Activated CD8-positive, alpha-beta memory T cell treated with anti-CD3 and anti-CD28 coated beads for 36 hours (primary cell): ENCODE results near the gene DHX15. TPM values are rescaled to one million over a fixed set of nuclear protein-coding genes. Genes with fewer than 3 reads are reported as not detected.

Experiments
- CTCF ChIA-PET: fragments of 350-600 bp; sonication (Branson Sonifier 250); formaldehyde crosslinking; loops from one replicate; lab custom pipeline; 2021; ENCODE audit warnings: antibody characterized with exemption; lab: Charles Lee
- POLR2A ChIA-PET: fragments of 350-600 bp; sonication (Branson Sonifier 250); formaldehyde crosslinking; loops from one replicate; lab custom pipeline; 2021; ENCODE audit warnings: antibody characterized with exemption; lab: Charles Lee
- total RNA-seq, 2 experiments: library from RNA; stranded (reverse); gene quantifications; one replicate each; pipeline ENCODE4 v1.2.3, GENCODE V29; 2021

The DHX15 gene
- total RNA-seq, result 100 to 1,000 TPM; 222 to 226 TPM

- POLR2A ChIA-PET, result interaction anchor here (0.6 to 1.4 kb wide), 9 partner anchors 9 to 650 kb away, joined by 3 to 6 read pairs (median 4); no protein-coding TSS in a partner anchor
Measured at GRCh38 chr4:24584211-24584850, at the start of gene DHX15. TSS of gene DHX15 (minus strand) at chr4:24584554. CDS start at chr4:24584393, 161 bp downstream.

GRCh38 chr4:24632011-24632410, 47.7 kb upstream of the DHX15 start:
- ChIA-PET CTCF (no interaction called here), POLR2A (no interaction called here)

More at GRCh38 chr4:24584211-24584850, at the start of gene DHX15:
- CTCF ChIA-PET, result interaction anchor here (1.0 kb wide), 1 partner anchor 111 kb away, joined by 3 read pairs; no protein-coding TSS in a partner anchor

GRCh38 chr4:24630937-24631336, 46.6 kb upstream of the DHX15 start:
- CTCF ChIA-PET, result no interaction called here
- POLR2A ChIA-PET, result no interaction called here

- POLR2A ChIA-PET, result no interaction called here
- CTCF ChIA-PET, result no interaction called here
Measured at GRCh38 chr4:24625091-24625490, 40.7 kb upstream of the DHX15 start.

GRCh38 chr4:24624381-24624780, 40.0 kb upstream of the DHX15 start:
- ChIA-PET POLR2A (no interaction called here), CTCF (no interaction called here)

GRCh38 chr4:24622146-24622834, 37.9 kb upstream of the DHX15 start:
- ChIA-PET CTCF (no interaction called here), POLR2A (no interaction called here)

GRCh38 chr4:24615977-24616376, 31.6 kb upstream of the DHX15 start:
- ChIA-PET CTCF (no interaction called here), POLR2A (no interaction called here)

- CTCF ChIA-PET, result no interaction called here
- POLR2A ChIA-PET, result interaction anchor here (1.2 kb wide), 1 partner anchor 30 kb away, joined by 3 read pairs; the partner anchor contains the start of gene DHX15
Measured at GRCh38 chr4:24614881-24615280, 30.5 kb upstream of the DHX15 start.

GRCh38 chr4:24613502-24613901, 29.1 kb upstream of the DHX15 start:
- ChIA-PET CTCF (no interaction called here), POLR2A (no interaction called here)

GRCh38 chr4:24611575-24611974, 27.2 kb upstream of the DHX15 start:
- CTCF ChIA-PET, result no interaction called here
- POLR2A ChIA-PET, result no interaction called here

GRCh38 chr4:24607334-24607733, 23.0 kb upstream of the DHX15 start:
- POLR2A ChIA-PET, result no interaction called here

GRCh38 chr4:24605216-24605615, 20.9 kb upstream of the DHX15 start:
- ChIA-PET POLR2A (no interaction called here), CTCF (no interaction called here)

More at GRCh38 chr4:24607334-24607733, 23.0 kb upstream of the DHX15 start:
- CTCF ChIA-PET, result no interaction called here

GRCh38 chr4:24604558-24605214, 20.3 kb upstream of the DHX15 start:
- ChIA-PET POLR2A (no interaction called here), CTCF (no interaction called here)

- CTCF ChIA-PET, result no interaction called here
- POLR2A ChIA-PET, result no interaction called here
Measured at GRCh38 chr4:24603343-24603742, 19.0 kb upstream of the DHX15 start.

GRCh38 chr4:24601121-24601520, 16.8 kb upstream of the DHX15 start:
- CTCF ChIA-PET, result no interaction called here
- POLR2A ChIA-PET, result no interaction called here

GRCh38 chr4:24599275-24599674, 14.9 kb upstream of the DHX15 start:
- CTCF ChIA-PET, result no interaction called here

GRCh38 chr4:24598025-24598424, 13.7 kb upstream of the DHX15 start:
- ChIA-PET POLR2A (no interaction called here), CTCF (no interaction called here)

More at GRCh38 chr4:24599275-24599674, 14.9 kb upstream of the DHX15 start:
- POLR2A ChIA-PET, result no interaction called here

GRCh38 chr4:24595659-24596058, 11.3 kb upstream of the DHX15 start:
- POLR2A ChIA-PET, result no interaction called here
- CTCF ChIA-PET, result interaction anchor here (0.7 kb wide), 1 partner anchor 717 kb away, joined by 4 read pairs; the partner anchor contains the start of gene ZCCHC4

- CTCF ChIA-PET, result no interaction called here
- POLR2A ChIA-PET, result no interaction called here
Measured at GRCh38 chr4:24594887-24595286, 10.5 kb upstream of the DHX15 start.

- POLR2A ChIA-PET, result interaction anchor here (0.7 kb wide), 1 partner anchor 185 kb away, joined by 4 read pairs; no protein-coding TSS in a partner anchor
- CTCF ChIA-PET, result no interaction called here
Measured at GRCh38 chr4:24589448-24589847, 5.1 kb upstream of the DHX15 start.
